ENCODE results near the gene ILF2.

- TF ChIP-seq CTCF (IDR thresholded peaks at IDR 0.05; ENCODE audit: insufficient read depth, low read length) (no peak), POLR2AphosphoS5 (IDR thresholded peaks at IDR 0.05; ENCODE audit: low read depth) (no peak), REST (IDR thresholded peaks at IDR 0.05; ENCODE audit: insufficient replicate concordance, low read depth) (no peak), GABPA (IDR thresholded peaks at IDR 0.05; ENCODE audit: low read depth) (no peak), SPI1 (IDR thresholded peaks at IDR 0.05; ENCODE audit: borderline replicate concordance, low read depth) (no peak)
These were observed 47.7 kb downstream of the ILF2 start for GRCh38 chr1:153623101-153623500.
